ENCODE results near the gene CYP4F3. TPM values are rescaled to one million over a fixed set of nuclear protein-coding genes. Genes with fewer than 3 reads are reported as not detected.

The CYP4F3 gene
- total and polyA plus RNA-seq, 2 of the 13 experiments (the other 11 are each of a cell fraction or from before 2014, with no cell fraction given), result 17.8 to 22.8 TPM

DNA sequence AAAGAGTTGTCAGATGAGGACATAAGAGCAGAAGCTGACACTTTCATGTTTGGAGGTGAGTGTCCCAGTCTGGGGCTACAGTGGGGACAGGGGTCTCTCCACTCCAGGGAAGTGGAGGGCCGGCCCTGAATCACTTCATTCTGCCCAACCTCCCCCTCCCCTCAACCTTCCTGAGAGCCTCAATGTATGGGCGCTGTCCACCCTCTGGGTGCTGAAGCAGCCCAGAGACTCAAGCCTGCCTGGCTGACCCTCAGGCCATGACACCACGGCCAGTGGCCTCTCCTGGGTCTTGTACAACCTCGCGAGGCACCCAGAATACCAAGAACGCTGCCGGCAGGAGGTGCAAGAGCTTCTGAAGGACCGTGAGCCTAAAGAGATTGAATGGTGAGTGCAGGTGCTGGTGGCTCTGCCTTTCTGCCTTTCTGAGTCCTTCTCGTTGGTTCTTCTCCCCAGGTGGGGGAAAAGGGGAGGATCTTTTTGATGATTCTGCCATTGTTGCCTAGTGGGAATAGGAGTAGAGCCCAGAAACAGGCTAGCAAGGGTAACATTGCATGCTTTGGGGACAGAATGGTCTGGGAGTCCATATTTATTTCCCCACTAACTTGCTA is 16.9 kb upstream of the CYP4F3 start (continued):
- TF ChIP-seq, protein P1, sequence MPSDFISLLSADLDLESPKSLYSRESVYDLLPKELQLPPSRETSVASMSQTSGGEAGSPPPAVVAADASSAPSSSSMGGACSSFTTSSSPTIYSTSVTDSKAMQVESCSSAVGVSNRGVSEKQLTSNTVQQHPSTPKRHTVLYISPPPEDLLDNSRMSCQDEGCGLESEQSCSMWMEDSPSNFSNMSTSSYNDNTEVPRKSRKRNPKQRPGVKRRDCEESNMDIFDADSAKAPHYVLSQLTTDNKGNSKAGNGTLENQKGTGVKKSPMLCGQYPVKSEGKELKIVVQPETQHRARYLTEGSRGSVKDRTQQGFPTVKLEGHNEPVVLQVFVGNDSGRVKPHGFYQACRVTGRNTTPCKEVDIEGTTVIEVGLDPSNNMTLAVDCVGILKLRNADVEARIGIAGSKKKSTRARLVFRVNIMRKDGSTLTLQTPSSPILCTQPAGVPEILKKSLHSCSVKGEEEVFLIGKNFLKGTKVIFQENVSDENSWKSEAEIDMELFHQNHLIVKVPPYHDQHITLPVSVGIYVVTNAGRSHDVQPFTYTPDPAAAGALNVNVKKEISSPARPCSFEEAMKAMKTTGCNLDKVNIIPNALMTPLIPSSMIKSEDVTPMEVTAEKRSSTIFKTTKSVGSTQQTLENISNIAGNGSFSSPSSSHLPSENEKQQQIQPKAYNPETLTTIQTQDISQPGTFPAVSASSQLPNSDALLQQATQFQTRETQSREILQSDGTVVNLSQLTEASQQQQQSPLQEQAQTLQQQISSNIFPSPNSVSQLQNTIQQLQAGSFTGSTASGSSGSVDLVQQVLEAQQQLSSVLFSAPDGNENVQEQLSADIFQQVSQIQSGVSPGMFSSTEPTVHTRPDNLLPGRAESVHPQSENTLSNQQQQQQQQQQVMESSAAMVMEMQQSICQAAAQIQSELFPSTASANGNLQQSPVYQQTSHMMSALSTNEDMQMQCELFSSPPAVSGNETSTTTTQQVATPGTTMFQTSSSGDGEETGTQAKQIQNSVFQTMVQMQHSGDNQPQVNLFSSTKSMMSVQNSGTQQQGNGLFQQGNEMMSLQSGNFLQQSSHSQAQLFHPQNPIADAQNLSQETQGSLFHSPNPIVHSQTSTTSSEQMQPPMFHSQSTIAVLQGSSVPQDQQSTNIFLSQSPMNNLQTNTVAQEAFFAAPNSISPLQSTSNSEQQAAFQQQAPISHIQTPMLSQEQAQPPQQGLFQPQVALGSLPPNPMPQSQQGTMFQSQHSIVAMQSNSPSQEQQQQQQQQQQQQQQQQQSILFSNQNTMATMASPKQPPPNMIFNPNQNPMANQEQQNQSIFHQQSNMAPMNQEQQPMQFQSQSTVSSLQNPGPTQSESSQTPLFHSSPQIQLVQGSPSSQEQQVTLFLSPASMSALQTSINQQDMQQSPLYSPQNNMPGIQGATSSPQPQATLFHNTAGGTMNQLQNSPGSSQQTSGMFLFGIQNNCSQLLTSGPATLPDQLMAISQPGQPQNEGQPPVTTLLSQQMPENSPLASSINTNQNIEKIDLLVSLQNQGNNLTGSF (CRISPR knock-in tag; IDR thresholded peaks at IDR 0.05), result peak; percentile 52; the same call in 1 of the 2 replicates
- TF ChIP-seq ZNF12 (CRISPR knock-in tag; IDR thresholded peaks at IDR 0.05), result no peak
- no peak for TF ChIP-seq ZNF780A (CRISPR knock-in tag; IDR thresholded peaks at IDR 0.05)
- peak; percentile 49; the same call in 1 of the 2 replicates for TF ChIP-seq ZMAT3 (CRISPR knock-in tag; conservative IDR thresholded peaks at IDR 0.05)
- TF ChIP-seq BRCA1 (CRISPR knock-in tag; IDR thresholded peaks at IDR 0.05), result 0 out of 2 replicates have a peak, but pooled peaks have one; percentile 62
- TF ChIP-seq, protein P2, sequence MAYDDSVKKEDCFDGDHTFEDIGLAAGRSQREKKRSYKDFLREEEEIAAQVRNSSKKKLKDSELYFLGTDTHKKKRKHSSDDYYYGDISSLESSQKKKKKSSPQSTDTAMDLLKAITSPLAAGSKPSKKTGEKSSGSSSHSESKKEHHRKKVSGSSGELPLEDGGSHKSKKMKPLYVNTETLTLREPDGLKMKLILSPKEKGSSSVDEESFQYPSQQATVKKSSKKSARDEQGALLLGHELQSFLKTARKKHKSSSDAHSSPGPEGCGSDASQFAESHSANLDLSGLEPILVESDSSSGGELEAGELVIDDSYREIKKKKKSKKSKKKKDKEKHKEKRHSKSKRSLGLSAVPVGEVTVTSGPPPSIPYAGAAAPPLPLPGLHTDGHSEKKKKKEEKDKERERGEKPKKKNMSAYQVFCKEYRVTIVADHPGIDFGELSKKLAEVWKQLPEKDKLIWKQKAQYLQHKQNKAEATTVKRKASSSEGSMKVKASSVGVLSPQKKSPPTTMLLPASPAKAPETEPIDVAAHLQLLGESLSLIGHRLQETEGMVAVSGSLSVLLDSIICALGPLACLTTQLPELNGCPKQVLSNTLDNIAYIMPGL (CRISPR knock-in tag; IDR thresholded peaks at IDR 0.05; ENCODE audit: borderline replicate concordance in 1 of 2, low read depth in 1 of 2), result no peak
- TF ChIP-seq ZNF563 (CRISPR knock-in tag; IDR thresholded peaks at IDR 0.05), result no peak; the same call in 1 of the 2 replicates
- TF ChIP-seq ZBTB7B (CRISPR knock-in tag; IDR thresholded peaks at IDR 0.05), result no peak
- TF ChIP-seq, protein P3, sequence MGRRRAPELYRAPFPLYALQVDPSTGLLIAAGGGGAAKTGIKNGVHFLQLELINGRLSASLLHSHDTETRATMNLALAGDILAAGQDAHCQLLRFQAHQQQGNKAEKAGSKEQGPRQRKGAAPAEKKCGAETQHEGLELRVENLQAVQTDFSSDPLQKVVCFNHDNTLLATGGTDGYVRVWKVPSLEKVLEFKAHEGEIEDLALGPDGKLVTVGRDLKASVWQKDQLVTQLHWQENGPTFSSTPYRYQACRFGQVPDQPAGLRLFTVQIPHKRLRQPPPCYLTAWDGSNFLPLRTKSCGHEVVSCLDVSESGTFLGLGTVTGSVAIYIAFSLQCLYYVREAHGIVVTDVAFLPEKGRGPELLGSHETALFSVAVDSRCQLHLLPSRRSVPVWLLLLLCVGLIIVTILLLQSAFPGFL (CRISPR knock-in tag; IDR thresholded peaks at IDR 0.05), result no peak
- TF ChIP-seq SALL1 (CRISPR knock-in tag; IDR thresholded peaks at IDR 0.05), result peak; percentile 85
- TF ChIP-seq ZNF501 (CRISPR knock-in tag; IDR thresholded peaks at IDR 0.05), result 0 out of 2 replicates have a peak, but pooled peaks have one; percentile 23
- TF ChIP-seq, protein P4, sequence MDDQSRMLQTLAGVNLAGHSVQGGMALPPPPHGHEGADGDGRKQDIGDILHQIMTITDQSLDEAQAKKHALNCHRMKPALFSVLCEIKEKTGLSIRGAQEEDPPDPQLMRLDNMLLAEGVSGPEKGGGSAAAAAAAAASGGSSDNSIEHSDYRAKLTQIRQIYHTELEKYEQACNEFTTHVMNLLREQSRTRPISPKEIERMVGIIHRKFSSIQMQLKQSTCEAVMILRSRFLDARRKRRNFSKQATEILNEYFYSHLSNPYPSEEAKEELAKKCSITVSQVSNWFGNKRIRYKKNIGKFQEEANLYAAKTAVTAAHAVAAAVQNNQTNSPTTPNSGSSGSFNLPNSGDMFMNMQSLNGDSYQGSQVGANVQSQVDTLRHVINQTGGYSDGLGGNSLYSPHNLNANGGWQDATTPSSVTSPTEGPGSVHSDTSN (CRISPR knock-in tag; IDR thresholded peaks at IDR 0.05; ENCODE audit: borderline replicate concordance), result no peak
- TF ChIP-seq, protein P5, sequence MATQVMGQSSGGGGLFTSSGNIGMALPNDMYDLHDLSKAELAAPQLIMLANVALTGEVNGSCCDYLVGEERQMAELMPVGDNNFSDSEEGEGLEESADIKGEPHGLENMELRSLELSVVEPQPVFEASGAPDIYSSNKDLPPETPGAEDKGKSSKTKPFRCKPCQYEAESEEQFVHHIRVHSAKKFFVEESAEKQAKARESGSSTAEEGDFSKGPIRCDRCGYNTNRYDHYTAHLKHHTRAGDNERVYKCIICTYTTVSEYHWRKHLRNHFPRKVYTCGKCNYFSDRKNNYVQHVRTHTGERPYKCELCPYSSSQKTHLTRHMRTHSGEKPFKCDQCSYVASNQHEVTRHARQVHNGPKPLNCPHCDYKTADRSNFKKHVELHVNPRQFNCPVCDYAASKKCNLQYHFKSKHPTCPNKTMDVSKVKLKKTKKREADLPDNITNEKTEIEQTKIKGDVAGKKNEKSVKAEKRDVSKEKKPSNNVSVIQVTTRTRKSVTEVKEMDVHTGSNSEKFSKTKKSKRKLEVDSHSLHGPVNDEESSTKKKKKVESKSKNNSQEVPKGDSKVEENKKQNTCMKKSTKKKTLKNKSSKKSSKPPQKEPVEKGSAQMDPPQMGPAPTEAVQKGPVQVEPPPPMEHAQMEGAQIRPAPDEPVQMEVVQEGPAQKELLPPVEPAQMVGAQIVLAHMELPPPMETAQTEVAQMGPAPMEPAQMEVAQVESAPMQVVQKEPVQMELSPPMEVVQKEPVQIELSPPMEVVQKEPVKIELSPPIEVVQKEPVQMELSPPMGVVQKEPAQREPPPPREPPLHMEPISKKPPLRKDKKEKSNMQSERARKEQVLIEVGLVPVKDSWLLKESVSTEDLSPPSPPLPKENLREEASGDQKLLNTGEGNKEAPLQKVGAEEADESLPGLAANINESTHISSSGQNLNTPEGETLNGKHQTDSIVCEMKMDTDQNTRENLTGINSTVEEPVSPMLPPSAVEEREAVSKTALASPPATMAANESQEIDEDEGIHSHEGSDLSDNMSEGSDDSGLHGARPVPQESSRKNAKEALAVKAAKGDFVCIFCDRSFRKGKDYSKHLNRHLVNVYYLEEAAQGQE (IDR thresholded peaks at IDR 0.05; ENCODE audit: borderline replicate concordance in 1 of 2, low read depth in 1 of 2, low read length in 2 of 2), result peak; percentile 95 to 96
- no peak for TF ChIP-seq ZNF557 (CRISPR knock-in tag; IDR thresholded peaks at IDR 0.05)
- peak; percentile 28; the same call in 1 of the 2 replicates for TF ChIP-seq RARA (CRISPR knock-in tag; IDR thresholded peaks at IDR 0.05)
- no peak for TF ChIP-seq KLF11 (CRISPR knock-in tag; IDR thresholded peaks at IDR 0.05)

Data from HepG2 (cell line).